Activated CD4-positive, alpha-beta memory T cell treated with anti-CD3 and anti-CD28 coated beads for 36 hours (primary cell): ENCODE data around the gene NR6A1. TPM values are rescaled to one million over a fixed set of nuclear protein-coding genes. Genes with fewer than 3 reads are reported as not detected.

ENCODE experiments used
- CTCF ChIA-PET: fragments of 350-600 bp; sonication (Branson Sonifier 250); formaldehyde crosslinking; loops from one replicate; lab custom pipeline; 2021; ENCODE audit warnings: antibody characterized with exemption, inconsistent platforms; lab: Charles Lee
- POLR2A ChIA-PET: fragments of 350-600 bp; sonication (Branson Sonifier 250); formaldehyde crosslinking; loops from one replicate; lab custom pipeline; 2021; ENCODE audit warnings: antibody characterized with exemption; lab: Charles Lee
- DNase-seq: peaks from one replicate; pipeline ENCODE4 v3.0.0-alpha.2; 2020
- H3K27ac Mint-ChIP-seq: one replicate; pipeline ENCODE4 v1.8.0; 2021; ENCODE audit warnings: mixed read lengths
- H3K27me3 Mint-ChIP-seq: one replicate; pipeline ENCODE4 v1.8.0; 2021; ENCODE audit warnings: mixed read lengths
- H3K36me3 Mint-ChIP-seq: one replicate; pipeline ENCODE4 v1.8.0; 2021; ENCODE audit warnings: mixed read lengths
- H3K4me1 Mint-ChIP-seq: one replicate; pipeline ENCODE4 v1.8.0; 2021; ENCODE audit warnings: low read depth, mixed read lengths
- H3K4me3 Mint-ChIP-seq: one replicate; pipeline ENCODE4 v1.8.0; 2021; ENCODE audit warnings: mild to moderate bottlenecking, mixed read lengths
- H3K9me3 Mint-ChIP-seq: one replicate; pipeline ENCODE4 v1.8.0; 2021; ENCODE audit warnings: mixed read lengths
- intact Hi-C: fragments of 100-400 bp; cut with micrococcal nuclease; formaldehyde crosslinking; loops from one replicate; pipeline ENCODE4 v1.15.1; 2023
- total RNA-seq, 2 experiments: library from RNA; stranded (reverse); gene quantifications; one replicate each; pipeline ENCODE4 v1.2.3, GENCODE V29; 2021

NR6A1 gene
- total RNA-seq, 2 experiments from 2014 or later = 0.61 to 0.83 TPM

DNA sequence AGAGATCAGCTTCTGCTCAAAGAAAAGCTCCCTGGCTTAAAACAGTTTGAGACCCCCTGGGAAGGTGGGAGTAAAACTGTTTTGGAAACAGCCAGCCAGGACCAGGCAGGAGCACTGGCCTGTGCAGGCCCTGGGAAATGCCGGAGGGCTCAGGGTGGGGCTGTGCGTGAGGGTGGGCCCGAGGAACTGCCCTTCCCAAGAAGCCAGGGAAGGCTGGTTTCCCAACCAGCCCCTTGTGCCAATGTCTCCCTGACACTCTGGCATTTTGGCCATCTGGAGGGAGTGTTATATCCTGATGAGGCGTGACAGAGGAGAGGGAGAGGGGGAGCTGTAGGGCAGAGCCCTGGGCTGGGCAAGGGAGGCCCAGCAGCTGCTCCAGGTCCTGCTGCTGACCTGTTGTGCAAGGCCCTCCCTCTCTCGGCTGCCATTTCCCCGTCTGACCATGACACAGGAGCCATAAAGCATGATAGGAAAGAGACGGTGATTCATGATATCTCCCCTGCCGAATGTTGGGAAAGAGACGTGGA is 22.0 kb upstream of the NR6A1 start:
- peaks cover 7% of the 10 kb centered on the region for H3K27me3 Mint-ChIP-seq
- no peaks in the 10 kb centered on the region for H3K36me3 Mint-ChIP-seq
- no peaks in the 10 kb centered on the region for H3K9me3 Mint-ChIP-seq
- no peak overlapping the region for H3K27ac Mint-ChIP-seq
- no peak for DNase-seq
- CTCF ChIA-PET = interaction anchor here (0.6 to 0.8 kb wide), 2 partner anchors 60 to 80 kb away, joined by 3 read pairs; partner anchors contain the start of gene WDR38
- H3K4me1 Mint-ChIP-seq = no peaks in the 10 kb centered on the region
- POLR2A ChIA-PET = no interaction called here
- intact Hi-C loops = no loop called here
- H3K4me3 Mint-ChIP-seq = no peak overlapping the region

DNA sequence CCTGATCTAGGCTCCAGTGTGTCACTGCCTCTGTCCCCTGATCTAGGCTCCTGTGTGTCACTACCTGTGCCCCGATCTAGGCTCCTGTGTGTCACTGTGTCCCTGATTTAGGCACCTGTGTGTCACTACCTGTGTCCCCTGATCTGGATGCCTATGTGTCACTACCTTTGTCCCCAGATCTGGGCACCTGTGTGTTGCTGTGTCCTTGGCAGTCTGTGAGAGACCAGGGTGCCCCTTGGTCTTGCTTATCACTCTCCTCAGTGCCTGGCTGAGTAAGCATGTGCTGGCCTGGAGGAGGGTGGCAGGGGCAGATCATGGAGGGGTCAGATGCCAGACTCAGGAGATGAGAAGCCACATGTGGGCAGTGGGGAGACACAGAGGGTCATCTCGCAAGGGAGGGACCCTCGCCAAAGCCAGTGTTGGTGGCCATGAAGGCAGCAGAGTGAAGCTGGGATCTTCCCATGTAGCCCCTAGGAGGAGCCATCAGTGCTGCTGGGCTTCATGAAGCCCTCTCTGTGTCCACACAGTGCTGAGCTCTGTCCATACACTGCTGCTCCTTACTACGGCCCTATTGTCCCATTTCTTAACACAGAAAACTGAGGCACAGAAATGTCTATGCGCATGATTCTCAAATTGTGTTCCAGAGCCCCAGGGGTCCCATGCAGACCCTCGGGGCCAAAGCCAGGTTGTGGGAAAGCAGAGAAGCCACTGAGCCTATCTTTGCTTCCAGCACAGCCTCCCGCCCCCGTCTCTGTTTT is 21.3 kb upstream of the NR6A1 start:
- Mint-ChIP-seq H3K4me3 (no peak overlapping the region), H3K27ac (no peak overlapping the region), H3K36me3 (no peaks in the 10 kb centered on the region), H3K4me1 (no peaks in the 10 kb centered on the region), H3K9me3 (no peaks in the 10 kb centered on the region), H3K27me3 (peaks cover 7% of the 10 kb centered on the region)
- DNase-seq = no peak
- ChIA-PET CTCF (no interaction called here), POLR2A (no interaction called here)
- intact Hi-C loops = no loop called here

DNA sequence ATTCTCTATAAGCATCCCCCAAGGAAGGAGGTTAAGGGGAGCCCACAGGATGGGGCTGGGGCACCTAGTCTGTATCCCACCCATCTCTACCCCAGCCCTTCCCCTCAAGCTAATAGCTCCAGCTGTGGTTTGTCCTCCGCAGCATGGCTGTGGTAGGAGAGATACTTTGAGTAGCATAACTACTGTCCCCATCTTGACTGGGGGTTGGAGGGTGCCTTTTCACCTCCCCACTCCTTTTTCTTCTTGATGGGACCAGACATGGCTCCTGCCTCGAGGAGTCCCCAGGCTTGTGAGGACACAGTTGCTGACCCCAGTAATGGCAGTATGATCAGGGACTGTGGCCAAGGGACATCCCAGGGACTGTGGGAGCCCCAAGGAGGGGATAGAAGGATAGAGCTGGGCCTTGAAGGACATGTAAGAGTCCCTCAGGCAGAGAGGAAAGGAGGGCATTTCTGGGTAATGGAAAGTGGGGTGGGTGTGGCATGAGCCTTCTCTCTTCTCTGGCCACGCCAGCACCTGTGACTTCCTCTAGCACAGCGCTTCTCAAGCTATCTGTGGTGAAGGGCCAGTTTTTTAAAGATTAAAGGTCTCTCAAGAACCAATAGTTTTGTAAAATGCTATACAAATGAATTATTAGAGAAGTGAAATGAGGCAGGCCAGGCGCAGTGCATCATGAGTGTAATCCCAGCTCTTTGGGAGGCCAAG is 19.8 kb upstream of the NR6A1 start:
- CTCF ChIA-PET = no interaction called here
- Mint-ChIP-seq H3K4me1 (no peaks in the 10 kb centered on the region), H3K36me3 (no peaks in the 10 kb centered on the region), H3K27me3 (peaks cover 7% of the 10 kb centered on the region), H3K4me3 (no peak overlapping the region), H3K27ac (no peak overlapping the region), H3K9me3 (no peaks in the 10 kb centered on the region)
- DNase-seq = no peak
- intact Hi-C loops = no loop called here
- POLR2A ChIA-PET = no interaction called here

GRCh38 chr9:124790301-124790700 is 19.2 kb upstream of the NR6A1 start:
- intact Hi-C loops = no loop called here
- ChIA-PET POLR2A (no interaction called here), CTCF (interaction anchor here (1.0 to 2.7 kb wide), 2 partner anchors 62 to 63 kb away, joined by 3 to 8 read pairs; partner anchors contain the start of gene WDR38)
- peaks cover 7% of the 10 kb centered on the region for H3K27me3 Mint-ChIP-seq
- no peak overlapping the region for H3K27ac Mint-ChIP-seq
- no peaks in the 10 kb centered on the region for H3K9me3 Mint-ChIP-seq
- H3K36me3 Mint-ChIP-seq = no peaks in the 10 kb centered on the region
- no peaks in the 10 kb centered on the region for H3K4me1 Mint-ChIP-seq
- H3K4me3 Mint-ChIP-seq = no peak overlapping the region
- no peak for DNase-seq

- no peaks in the 10 kb centered on the region for H3K9me3 Mint-ChIP-seq
- H3K4me1 Mint-ChIP-seq = no peaks in the 10 kb centered on the region
- DNase-seq = no peak
- H3K36me3 Mint-ChIP-seq = no peaks in the 10 kb centered on the region
- intact Hi-C loops = no loop called here
- H3K27ac Mint-ChIP-seq = no peak overlapping the region
- no peak overlapping the region for H3K4me3 Mint-ChIP-seq
- ChIA-PET POLR2A (no interaction called here), CTCF (interaction anchor here (0.9 to 2.7 kb wide), 3 partner anchors 18 to 64 kb away, joined by 3 to 8 read pairs (median 3); partner anchors contain the start of genes NR6A1 and WDR38)
- peaks cover 7% of the 10 kb centered on the region for H3K27me3 Mint-ChIP-seq
These were observed 18.4 kb upstream of the NR6A1 start for GRCh38 chr9:124789531-124789930.

GRCh38 chr9:124788542-124789217 is 17.6 kb upstream of the NR6A1 start:
- Mint-ChIP-seq H3K4me3 (no peak overlapping the region), H3K4me1 (no peaks in the 10 kb centered on the region), H3K36me3 (no peaks in the 10 kb centered on the region), H3K27ac (no peak overlapping the region), H3K27me3 (peaks cover 7% of the 10 kb centered on the region), H3K9me3 (no peaks in the 10 kb centered on the region)
- POLR2A ChIA-PET = no interaction called here
- CTCF ChIA-PET = interaction anchor here (2.7 kb wide), 1 partner anchor 65 kb away, joined by 8 read pairs; the partner anchor contains the start of gene WDR38
- intact Hi-C loops = no loop called here
- DNase-seq = no peak

- no peak overlapping the region for H3K27ac Mint-ChIP-seq
- DNase-seq = no peak
- ChIA-PET POLR2A (no interaction called here), CTCF (interaction anchor here (0.9 kb wide), 1 partner anchor 14 kb away, joined by 4 read pairs; no protein-coding TSS in a partner anchor)
- H3K27me3 Mint-ChIP-seq = peaks cover 3% of the 10 kb centered on the region
- H3K4me1 Mint-ChIP-seq = no peaks in the 10 kb centered on the region
- no peak overlapping the region for H3K4me3 Mint-ChIP-seq
- intact Hi-C loops = no loop called here
- no peaks in the 10 kb centered on the region for H3K36me3 Mint-ChIP-seq
- H3K9me3 Mint-ChIP-seq = no peaks in the 10 kb centered on the region
These were observed 15.9 kb upstream of the NR6A1 start for GRCh38 chr9:124786881-124787573.

DNA sequence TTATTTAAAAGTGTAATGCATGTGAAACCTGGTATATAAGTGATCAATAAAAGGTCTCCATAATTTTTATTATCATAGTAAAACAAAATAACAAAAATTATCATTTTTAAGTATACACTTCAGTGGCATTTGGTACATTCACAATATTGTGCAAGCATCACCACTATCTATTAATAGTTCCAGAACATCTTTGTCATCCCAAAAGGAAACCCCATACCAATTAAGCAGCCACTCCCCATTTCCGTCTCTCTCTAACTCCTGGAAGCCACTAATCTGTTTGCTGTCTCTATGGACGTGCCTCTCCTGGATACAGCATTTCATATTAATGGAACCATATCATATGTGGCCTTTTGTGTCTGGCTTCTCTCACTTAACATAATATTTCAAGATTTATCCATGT is 13.4 kb upstream of the NR6A1 start:
- POLR2A ChIA-PET = no interaction called here
- Mint-ChIP-seq H3K4me3 (no peak overlapping the region), H3K4me1 (no peaks in the 10 kb centered on the region), H3K36me3 (no peaks in the 10 kb centered on the region), H3K9me3 (no peaks in the 10 kb centered on the region), H3K27me3 (no peaks in the 10 kb centered on the region), H3K27ac (no peak overlapping the region)
- no peak for DNase-seq
- CTCF ChIA-PET = no interaction called here
- intact Hi-C loops = no loop called here

DNA sequence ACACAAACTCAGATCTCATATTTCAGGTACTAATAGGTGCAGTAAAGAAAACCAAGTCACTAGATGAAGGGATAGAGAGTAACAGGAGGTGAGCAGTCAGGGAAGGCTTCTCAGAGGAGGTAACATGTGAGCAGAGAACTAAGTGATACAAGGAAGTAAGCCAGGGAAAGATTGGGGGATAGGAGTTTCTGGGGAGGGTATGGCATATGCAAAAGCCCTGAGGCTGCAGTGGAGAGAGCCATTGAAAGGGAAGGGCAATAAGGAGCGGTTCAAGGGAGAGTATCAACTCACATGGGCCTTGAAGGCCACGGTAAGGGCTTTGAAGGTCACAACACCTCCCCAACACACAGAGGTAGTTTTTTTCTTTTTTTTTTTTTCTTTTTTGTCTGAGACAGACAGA is 12.7 kb upstream of the NR6A1 start:
- CTCF ChIA-PET = no interaction called here
- H3K27ac Mint-ChIP-seq = no peak overlapping the region
- no peak for DNase-seq
- H3K4me3 Mint-ChIP-seq = no peak overlapping the region
- H3K36me3 Mint-ChIP-seq = no peaks in the 10 kb centered on the region
- H3K27me3 Mint-ChIP-seq = peaks cover under 1% of the 10 kb centered on the region
- POLR2A ChIA-PET = no interaction called here
- no peaks in the 10 kb centered on the region for H3K4me1 Mint-ChIP-seq
- intact Hi-C loops = no loop called here
- H3K9me3 Mint-ChIP-seq = no peaks in the 10 kb centered on the region

GRCh38 chr9:124782661-124783574 is 11.8 kb upstream of the NR6A1 start:
- intact Hi-C loops = no loop called here
- no peak for DNase-seq
- H3K4me1 Mint-ChIP-seq = no peaks in the 10 kb centered on the region
- no peak overlapping the region for H3K27ac Mint-ChIP-seq
- H3K9me3 Mint-ChIP-seq = no peaks in the 10 kb centered on the region
- ChIA-PET POLR2A (no interaction called here), CTCF (interaction anchor here (1.2 to 15.7 kb wide), 2 partner anchors 12 to 68 kb away, joined by 5 to 530 read pairs; partner anchors contain the start of genes NR6A1 and WDR38)
- H3K36me3 Mint-ChIP-seq = no peaks in the 10 kb centered on the region
- peaks cover 3% of the 10 kb centered on the region for H3K27me3 Mint-ChIP-seq
- H3K4me3 Mint-ChIP-seq = no peak overlapping the region
